Cortex of kidney (tissue), 1 donor: ENCODE measurements around the gene ZC3H7A.

Source experiments
- DNase-seq: peaks from one replicate; lab custom pipeline; 2025; lab: John Stamatoyannopoulos, UW

ZC3H7A gene

GRCh38 chr16:11768849-11769248, 28.2 kb downstream of the ZC3H7A start:
- DNase-seq = no peak

GRCh38 chr16:11762431-11762830, 34.6 kb downstream of the ZC3H7A start:
- DNase-seq = no peak

DNA sequence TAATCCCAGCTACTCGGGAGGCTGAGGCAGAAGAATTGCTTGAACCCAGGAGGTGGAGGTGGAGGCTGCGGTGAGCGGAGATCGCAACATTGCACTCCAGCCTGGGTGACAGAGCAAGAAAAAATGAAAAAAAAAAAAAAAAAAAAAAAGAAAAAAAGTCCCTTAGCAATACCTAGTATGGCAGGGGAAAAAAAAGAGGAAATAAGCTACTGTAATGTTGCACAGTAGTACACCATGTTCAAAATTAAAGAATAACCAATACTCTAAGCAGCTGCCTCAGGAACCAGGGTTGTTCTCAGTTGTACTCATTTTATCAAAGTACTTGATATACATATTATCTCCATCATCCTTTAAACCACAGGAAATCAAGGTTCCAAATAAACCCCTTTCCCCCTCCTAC, 37.1 kb downstream of the ZC3H7A start:
- no peak for DNase-seq

DNA sequence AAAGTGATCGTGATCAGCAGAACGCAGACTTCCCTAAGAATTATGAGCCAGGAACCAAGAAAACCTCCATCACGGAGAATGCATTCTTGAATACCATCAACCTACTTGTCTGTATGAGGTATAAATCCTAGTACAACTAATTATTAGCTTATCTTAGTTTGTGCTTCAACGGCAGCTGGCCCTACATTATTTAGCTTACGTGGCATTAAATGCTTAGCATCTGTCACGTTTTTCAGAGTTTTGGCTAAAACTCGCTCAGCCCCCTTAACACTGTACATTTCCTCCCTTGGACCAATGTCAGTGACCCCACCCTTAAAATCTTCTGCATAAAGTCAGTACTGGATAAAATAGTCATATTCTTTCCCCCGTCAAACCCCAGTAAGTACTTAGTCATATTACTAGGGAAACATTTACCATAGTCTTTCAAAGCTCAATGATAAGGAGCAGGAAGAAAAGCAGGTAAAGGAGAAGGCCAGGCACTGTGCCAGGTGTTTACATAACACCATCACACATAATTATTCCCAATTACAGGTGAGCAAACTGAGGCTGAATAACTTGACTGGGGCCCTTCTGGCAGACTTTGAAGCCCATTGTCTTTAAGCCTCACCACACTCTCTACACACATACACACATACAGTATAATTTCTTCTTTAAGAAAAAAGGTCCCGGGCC, 37.8 kb downstream of the ZC3H7A start:
- no peak for DNase-seq

GRCh38 chr16:11757671-11758545, 39.1 kb downstream of the ZC3H7A start:
- no peak for DNase-seq

DNA sequence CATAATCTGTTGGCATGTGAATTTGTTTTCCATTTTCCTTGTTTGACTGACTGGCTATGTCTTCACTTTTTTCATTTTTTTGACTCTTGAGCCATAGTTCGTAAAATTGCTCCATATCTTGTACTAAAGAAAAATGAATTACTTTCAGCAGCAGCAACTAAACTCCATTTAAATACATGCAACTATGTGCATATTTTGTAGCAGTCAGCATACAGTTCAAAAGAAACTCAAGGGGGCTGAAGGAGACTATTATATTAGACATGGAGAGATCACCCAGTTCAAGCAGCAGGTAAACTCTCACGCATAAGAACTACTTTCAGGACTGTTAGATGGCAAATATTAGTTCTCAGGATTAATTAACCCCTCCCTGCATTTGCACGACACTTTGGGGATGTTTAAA, 40.8 kb downstream of the ZC3H7A start:
- DNase-seq = no peak

DNA sequence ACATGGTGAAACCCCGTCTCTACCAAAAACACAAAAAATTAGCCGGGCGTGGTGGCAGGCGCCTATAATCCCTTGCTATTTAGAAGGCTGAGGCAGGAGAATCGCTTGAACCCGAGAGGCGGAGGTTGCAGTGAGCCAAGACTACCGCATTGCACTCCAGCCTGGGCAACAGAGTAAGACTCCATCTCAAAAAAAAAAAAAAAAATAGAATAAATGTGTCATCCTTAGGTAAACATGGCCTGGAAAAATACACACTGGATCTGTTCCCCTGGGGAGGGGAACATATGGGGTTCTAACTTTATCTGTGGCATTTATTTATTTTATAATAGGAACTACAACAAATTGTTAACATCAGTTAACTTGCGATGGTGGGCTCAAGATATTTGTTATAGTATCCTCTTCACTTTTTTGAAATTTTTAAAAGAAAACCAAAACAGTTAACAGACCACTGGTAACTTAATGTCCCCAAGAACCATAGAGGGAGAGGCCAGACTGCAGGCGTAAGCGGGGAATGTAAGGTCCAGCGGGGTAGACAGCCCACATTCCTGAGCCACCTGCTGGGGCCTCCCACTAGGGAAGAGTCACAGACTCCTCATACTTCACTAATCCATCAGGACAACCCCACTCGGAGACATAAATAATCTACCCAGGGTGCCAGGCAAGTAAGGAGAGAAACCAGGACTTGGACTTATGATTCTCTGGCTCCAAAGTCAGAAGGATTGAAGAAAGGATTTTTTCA, 41.9 kb downstream of the ZC3H7A start:
- no peak for DNase-seq

GRCh38 chr16:11752856-11753255, 44.2 kb downstream of the ZC3H7A start:
- DNase-seq = no peak

GRCh38 chr16:11750056-11750455, 47.0 kb downstream of the ZC3H7A start:
- DNase-seq = no peak

DNA sequence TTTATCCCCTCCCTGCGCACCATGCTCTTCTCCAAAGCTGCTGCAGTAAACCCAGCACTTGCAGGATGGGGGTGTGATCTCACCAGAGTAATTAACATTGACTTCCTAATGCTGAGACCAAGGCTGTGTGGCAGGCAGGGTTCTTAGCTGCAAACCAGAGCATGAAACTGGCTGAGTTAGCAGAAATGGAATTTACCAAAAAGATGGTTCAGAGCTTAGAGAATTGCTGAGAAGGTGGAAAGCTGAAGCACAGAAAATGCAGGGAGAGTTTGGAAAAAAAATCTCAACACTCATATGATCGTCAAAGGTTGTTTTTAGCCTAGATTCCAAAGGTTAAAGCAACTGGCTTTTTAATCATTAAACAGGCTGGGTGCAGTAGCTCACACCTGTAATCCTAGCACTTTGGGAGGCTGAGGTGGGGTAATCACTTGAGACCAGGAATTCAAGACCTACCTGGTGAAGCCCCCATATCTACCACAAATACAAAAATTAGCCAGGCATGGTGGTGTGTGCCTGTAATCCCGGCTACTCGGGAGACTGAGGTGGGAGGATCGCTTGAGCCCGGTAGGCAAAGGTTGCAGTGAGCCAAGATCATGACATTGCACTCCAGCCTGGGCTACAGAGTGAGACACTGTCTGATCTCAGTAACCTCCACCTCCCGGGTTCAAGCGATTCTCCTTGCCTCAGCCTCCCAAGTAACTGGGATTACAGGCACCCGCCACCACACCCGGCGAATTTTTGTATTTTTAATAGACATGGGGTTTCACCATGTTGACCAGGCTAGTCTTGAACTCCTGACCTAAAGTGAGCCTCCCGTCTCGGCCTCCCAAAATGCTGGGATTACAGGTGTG, 48.4 kb downstream of the ZC3H7A start:
- no peak for DNase-seq

- DNase-seq = no peak
Observed at GRCh38 chr16:11747949-11748403, 49.1 kb downstream of the ZC3H7A start.

- no peak for DNase-seq
Observed at GRCh38 chr16:11744075-11744470, 53.0 kb downstream of the ZC3H7A start.

GRCh38 chr16:11743308-11744074, 53.6 kb downstream of the ZC3H7A start:
- DNase-seq = no peak

GRCh38 chr16:11742536-11743307, 54.3 kb downstream of the ZC3H7A start, which contains the start of gene TXNDC11:
Gene TXNDC11 (minus strand): TSS chr16:11742857. CDS start chr16:11742730, 127 bp downstream.
- DNase-seq = peak; percentile 95

DNA sequence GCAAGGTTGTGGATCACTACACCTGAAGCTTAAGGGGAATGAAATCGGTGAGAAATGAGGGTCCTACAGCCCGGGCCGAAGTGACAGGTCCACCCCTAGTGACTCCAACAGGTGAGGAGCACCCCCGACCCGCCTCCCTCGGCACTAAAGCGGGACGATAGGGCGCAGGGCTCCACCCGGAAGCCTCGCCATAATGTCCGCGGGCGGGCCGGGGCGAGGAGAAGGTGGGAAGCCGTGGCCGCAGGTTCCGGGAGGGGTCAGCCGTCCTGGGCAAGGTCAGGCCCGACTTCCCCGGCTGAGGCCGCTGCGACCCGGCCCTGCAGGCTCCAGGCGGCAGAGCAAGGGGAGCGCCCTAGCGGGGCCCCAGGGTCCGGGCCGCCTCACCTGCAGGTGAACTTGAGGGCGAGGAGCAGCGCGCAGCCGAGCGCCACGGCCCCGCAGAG, 54.9 kb downstream of the ZC3H7A start:
- no peak for DNase-seq

DNA sequence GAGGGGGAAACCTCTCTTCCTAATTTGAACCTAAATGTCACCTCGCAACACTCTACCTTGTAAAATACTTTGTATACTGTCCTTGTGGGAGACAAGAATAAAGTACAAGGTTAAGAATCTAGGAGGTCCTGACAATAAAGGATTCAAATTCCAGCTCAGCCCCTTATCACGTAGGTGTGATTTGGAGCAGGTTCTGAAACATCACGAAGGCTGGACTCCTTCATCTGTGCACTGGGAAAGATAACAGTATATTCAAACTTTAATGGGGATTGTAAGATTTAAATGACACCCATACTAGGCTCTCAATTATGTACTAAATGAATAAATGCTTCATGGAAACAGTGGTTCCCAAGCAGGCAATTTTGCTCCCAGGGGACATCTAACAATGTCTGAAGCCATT, 56.5 kb downstream of the ZC3H7A start:
- DNase-seq = no peak

GRCh38 chr16:11738742-11739544, 58.1 kb downstream of the ZC3H7A start:
- DNase-seq = no peak

DNA sequence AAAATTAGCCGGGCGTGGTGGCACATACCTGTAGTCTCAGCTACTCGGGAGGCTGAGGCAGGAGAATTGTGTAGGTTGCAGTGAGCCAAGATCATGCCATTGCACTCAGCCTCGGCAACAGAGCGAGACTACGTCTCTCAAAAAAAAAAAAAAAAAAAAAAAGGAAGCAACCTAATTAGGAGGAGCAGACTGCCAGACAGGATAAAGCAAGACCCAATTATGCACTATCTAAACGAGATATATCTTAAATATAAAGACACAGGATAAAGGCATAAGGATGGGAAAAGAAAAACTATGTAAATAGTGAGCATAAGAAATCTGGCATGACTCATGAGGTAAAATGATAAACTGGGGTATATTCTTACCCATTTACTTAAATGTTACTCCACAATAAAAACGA, 59.3 kb downstream of the ZC3H7A start:
- no peak for DNase-seq

DNA sequence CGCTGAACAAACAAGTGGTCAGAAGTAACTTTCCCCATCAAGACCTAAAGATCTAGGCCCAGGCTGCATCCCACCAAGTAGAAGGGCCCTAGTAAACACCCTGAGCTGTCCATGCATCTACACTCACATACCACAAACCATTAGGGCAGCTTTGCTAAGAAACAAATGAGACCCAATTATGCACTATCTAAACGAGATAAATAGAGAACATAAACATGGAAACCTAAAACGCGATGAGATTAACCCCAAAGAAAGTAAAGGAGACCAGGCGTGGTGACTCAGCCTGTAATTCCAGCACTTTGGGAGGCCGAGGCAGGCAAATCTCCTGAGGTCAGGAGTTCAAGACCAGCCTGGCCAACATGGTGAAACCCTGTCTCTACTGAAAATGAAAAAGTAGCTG, 60.2 kb downstream of the ZC3H7A start:
- DNase-seq = no peak
